Measurements from ENCODE around the gene ELK4.

The ELK4 gene

GRCh38 chr1:205627956-205628355, 3.9 kb downstream of the ELK4 start:
- H3K4me1 ChIP-seq, result no peaks in the 10 kb centered on the region; the same call in 1 of the 2 replicates
- no peak for DNase-seq
- no peaks in the 10 kb centered on the region for H3K9me3 ChIP-seq
- no peak overlapping the region for H3K4me3 ChIP-seq (ENCODE audit: low read depth, low read length)
- H3K27me3 ChIP-seq, result no peaks in the 10 kb centered on the region
- TF ChIP-seq, protein P1, sequence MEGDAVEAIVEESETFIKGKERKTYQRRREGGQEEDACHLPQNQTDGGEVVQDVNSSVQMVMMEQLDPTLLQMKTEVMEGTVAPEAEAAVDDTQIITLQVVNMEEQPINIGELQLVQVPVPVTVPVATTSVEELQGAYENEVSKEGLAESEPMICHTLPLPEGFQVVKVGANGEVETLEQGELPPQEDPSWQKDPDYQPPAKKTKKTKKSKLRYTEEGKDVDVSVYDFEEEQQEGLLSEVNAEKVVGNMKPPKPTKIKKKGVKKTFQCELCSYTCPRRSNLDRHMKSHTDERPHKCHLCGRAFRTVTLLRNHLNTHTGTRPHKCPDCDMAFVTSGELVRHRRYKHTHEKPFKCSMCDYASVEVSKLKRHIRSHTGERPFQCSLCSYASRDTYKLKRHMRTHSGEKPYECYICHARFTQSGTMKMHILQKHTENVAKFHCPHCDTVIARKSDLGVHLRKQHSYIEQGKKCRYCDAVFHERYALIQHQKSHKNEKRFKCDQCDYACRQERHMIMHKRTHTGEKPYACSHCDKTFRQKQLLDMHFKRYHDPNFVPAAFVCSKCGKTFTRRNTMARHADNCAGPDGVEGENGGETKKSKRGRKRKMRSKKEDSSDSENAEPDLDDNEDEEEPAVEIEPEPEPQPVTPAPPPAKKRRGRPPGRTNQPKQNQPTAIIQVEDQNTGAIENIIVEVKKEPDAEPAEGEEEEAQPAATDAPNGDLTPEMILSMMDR (IDR thresholded peaks at IDR 0.05; ENCODE audit: low read depth, low read length), result no peak
- H3K36me3 ChIP-seq, result peaks cover 6% of the 10 kb centered on the region

GRCh38 chr1:205626216-205626615, 5.6 kb downstream of the ELK4 start:
- Histone ChIP-seq H3K27me3 (no peaks in the 10 kb centered on the region), H3K36me3 (peaks cover 15% of the 10 kb centered on the region), H3K4me3 (ENCODE audit: low read depth, low read length) (no peak overlapping the region), H3K4me1 (no peaks in the 10 kb centered on the region; the same call in 1 of the 2 replicates), H3K9me3 (no peaks in the 10 kb centered on the region)
- DNase-seq, result no peak
- TF ChIP-seq, protein P1 (IDR thresholded peaks at IDR 0.05; ENCODE audit: low read depth, low read length), result no peak

- Histone ChIP-seq H3K27me3 (no peaks in the 10 kb centered on the region), H3K4me3 (ENCODE audit: low read depth, low read length) (no peak overlapping the region), H3K9me3 (no peaks in the 10 kb centered on the region), H3K4me1 (no peaks in the 10 kb centered on the region), H3K36me3 (peaks cover 31% of the 10 kb centered on the region)
- TF ChIP-seq, protein P1 (IDR thresholded peaks at IDR 0.05; ENCODE audit: low read depth, low read length), result no peak
- no peak for DNase-seq
These were observed 8.2 kb downstream of the ELK4 start for GRCh38 chr1:205623646-205624045.

DNA sequence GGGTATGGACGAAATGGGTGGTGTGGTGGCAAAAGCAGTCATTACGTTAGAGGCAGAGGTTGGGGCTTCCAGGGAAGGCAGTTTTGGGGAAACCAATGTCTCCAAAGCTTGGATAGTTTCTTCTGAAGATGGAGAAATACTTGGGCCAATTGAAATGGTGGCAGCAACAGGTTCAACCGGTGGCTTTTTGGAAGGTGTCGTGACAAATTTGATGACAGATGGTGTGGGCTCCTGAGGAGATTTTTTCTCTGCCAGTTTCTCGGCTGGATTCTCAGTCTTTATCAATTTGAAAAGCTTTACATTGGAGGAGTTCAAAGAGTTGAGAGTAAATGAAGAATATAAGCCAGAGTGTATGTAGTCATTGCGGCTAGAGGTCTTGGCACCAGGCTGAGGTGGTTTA, 11.5 kb downstream of the ELK4 start:
- H3K36me3 ChIP-seq, result peaks cover 50% of the 10 kb centered on the region
- DNase-seq, result no peak
- H3K27me3 ChIP-seq, result no peaks in the 10 kb centered on the region
- no peaks in the 10 kb centered on the region for H3K9me3 ChIP-seq
- no peak overlapping the region for H3K4me3 ChIP-seq (ENCODE audit: low read depth, low read length)
- TF ChIP-seq, protein P1 (IDR thresholded peaks at IDR 0.05; ENCODE audit: low read depth, low read length), result no peak
- no peaks in the 10 kb centered on the region for H3K4me1 ChIP-seq

GRCh38 chr1:205619376-205619775, 12.4 kb downstream of the ELK4 start:
- TF ChIP-seq, protein P1 (IDR thresholded peaks at IDR 0.05; ENCODE audit: low read depth, low read length), result no peak
- H3K36me3 ChIP-seq, result peaks cover 50% of the 10 kb centered on the region
- no peak for DNase-seq

GRCh38 chr1:205616563-205617293, 15.1 kb downstream of the ELK4 start:
- TF ChIP-seq, protein P1 (IDR thresholded peaks at IDR 0.05; ENCODE audit: low read depth, low read length), result no peak
- H3K36me3 ChIP-seq, result peaks cover 36% of the 10 kb centered on the region
- no peak for DNase-seq
- no peaks in the 10 kb centered on the region for H3K9me3 ChIP-seq
- no peaks in the 10 kb centered on the region for H3K27me3 ChIP-seq
- H3K4me3 ChIP-seq (ENCODE audit: low read depth, low read length), result no peak overlapping the region
- H3K4me1 ChIP-seq, result no peaks in the 10 kb centered on the region

More at GRCh38 chr1:205619376-205619775, 12.4 kb downstream of the ELK4 start:
- Histone ChIP-seq H3K4me1 (no peaks in the 10 kb centered on the region), H3K27me3 (no peaks in the 10 kb centered on the region), H3K9me3 (no peaks in the 10 kb centered on the region), H3K4me3 (ENCODE audit: low read depth, low read length) (no peak overlapping the region)
